Vagina (tissue), 2 donors: ENCODE results near the gene TTF2.

Source experiments
- CTCF ChIP-seq, 3 experiments: fragments of 450-650 bp in 2 of 3; fragments of 200-600 bp in 1 of 3; sonication (generic) in 1 of 3; IDR thresholded peaks; one replicate each; pipeline ENCODE4 v1.5.1; 2017 to 2019; ENCODE audit warnings: antibody characterized with exemption in 3 of 3, mild to moderate bottlenecking in 2 of 3, moderate library complexity in 2 of 3
- POLR2A ChIP-seq, 2 donors: fragments of 450-650 bp; IDR thresholded peaks; one replicate each; pipeline ENCODE4 v1.6.1; 2017; ENCODE audit warnings: antibody characterized with exemption in 2 of 2, mild to moderate bottlenecking in 2 of 2, moderate library complexity in 2 of 2
- POLR2AphosphoS5 ChIP-seq, 2 donors: sonication (generic); formaldehyde crosslinking; IDR thresholded peaks; one replicate each; pipeline ENCODE4 v1.9.0; 2017; ENCODE audit warnings: antibody characterized with exemption in 2 of 2, mild to moderate bottlenecking in 2 of 2, low read depth in 1 of 2; ENCODE audit not compliant: insufficient read depth in 1 of 2

- TF ChIP-seq CTCF (IDR thresholded peaks at IDR 0.05) (no peak), POLR2AphosphoS5 (IDR thresholded peaks at IDR 0.05; ENCODE audit: insufficient read depth in 1 of 2, low read depth in 1 of 2) (no peak), POLR2A (IDR thresholded peaks at IDR 0.05) (no peak)
Measured at GRCh38 chr1:117070124-117070523, 10.0 kb downstream of the TTF2 start.
